HCEC 1CT (cell line): Measurements from ENCODE around the gene PDE7B.

Source experiments
- DNase-seq: peaks from one replicate; pipeline ENCODE4 v3.0.0-alpha.2; 2017

The PDE7B gene

DNA sequence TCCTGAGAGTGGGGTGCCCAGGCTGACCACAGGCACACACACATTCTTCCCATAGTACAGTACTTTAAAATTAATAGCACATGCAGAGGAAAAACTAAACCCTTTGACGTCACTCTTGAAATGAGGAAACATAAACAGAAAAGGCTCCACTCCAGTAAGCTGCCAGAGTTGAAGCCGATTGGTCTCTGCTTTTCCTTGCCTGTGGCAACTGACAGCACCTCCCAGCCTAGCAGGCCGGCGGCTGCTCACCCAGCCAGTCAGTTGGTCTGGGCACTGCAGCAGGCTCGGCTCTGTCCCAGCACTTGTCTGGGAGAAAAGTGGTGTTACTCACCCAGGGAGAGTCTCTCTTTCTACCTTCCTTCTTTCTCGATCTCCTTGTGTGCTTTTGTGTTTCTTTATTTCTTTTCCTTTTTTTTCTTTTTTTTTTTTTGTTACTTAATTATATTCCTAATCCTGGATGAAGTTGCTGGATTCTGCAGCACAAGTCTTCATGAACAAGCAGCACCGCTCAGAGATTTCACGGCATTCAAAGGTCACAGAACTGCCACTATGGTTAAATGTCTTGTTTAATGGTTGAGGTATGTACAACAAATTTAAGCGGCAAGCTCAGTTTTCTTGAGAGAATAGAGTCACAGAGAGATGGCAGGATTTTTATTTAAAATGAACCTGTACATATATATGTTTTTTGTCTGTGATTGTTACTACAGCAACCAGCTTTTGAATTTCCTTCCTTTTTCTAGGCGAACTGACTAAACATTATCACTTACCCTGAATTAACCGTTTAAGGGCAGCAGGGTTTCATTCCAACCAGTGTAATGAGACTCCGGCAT, at the start of gene PDE7B:
TSS of gene PDE7B (plus strand) at position 260 of the 830 bp plus-strand sequence.
- peak; percentile 97 for DNase-seq

DNA sequence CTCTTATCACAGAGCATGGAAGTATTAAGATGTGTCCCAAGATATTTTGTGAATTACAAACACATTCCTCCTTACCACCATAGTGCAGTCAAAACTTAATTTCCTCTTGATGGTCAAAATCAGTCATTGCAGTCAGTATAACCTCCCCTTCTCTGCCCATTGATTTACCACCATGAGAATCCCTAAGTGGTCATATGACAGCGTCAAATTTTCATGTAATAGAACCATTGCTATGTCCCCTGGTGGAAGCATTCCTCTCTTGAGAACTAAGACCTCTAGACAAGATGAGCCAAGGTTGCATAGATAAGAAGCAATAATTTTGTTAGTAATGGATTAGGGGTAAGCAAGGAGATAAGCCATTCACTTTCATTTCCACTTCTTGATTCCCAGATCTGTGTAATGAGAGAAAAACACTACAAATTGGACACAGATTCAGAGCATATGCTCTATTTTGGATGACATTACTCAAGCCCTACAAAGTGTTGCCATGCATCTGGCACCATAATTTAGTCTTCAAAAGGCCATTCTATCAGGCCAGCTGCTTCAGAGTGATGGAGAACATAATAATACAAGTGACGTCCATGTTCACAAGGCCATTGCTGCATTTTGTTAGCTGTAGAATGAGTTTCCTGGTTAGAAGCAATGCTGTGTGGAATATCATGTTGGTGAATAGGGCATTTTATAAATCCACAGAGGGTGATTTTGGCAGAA, 49.6 kb upstream of the PDE7B start:
- no peak for DNase-seq

DNA sequence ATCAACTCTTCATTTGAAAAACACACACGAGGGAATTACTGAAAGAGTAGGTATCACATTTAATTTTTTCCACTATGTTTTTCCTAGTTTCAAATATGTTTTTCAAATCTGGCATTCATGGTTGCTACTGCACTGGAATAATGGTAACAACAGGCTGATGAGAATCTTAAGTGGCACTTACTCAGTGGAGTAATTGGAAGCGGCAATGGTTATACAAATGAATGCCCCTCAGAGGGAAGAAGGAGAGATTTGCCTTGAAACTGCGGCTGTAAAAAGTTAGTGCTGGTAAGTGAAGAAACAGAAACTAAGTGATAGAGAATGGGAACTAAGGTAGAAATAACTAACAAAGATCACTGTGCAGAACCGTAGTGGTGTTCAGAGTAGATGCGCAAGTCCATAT, 41.0 kb upstream of the PDE7B start:
- DNase-seq = no peak

- DNase-seq = no peak
Observed at GRCh38 chr6:135811170-135811569, 40.3 kb upstream of the PDE7B start.

DNA sequence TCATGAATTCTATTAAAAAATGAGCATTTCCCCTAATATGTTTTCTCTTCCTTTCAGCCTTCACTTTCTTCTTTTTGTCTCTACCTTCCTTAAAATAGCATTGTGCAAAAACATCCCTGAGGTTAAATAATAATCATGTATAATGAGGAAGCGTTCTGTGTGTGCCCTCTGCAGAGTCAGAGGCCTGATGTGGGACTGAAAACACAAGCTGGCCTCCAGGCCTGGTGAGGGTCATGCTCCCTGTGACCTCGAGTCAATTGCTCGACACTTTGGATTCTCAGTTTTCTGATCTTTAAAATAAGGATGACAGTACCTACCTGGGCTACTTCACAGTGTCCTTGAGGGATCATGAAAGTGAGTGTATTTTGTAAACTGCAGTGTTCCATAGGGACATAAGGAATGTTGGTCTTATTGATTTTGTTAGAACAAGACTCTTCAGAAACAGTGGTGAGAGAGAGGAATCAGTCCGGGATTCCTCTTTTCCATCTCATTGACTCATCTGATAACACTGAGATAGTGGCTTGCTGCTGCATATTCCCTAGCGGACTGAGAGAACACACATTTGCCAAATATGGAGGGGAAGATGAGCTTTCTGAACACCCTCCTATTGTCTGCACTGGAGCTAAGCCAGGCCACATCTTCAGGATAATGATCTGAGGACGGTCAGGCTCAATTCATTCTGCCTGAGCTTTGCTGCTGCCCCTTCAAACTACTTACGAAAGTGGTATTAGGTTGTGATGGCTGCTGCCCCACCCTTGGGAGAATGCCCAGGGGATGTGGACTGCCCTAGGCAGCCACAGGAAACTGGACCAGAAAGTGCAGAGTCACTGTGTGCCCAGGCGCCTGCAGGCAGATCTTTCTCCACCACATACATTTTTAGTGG, 39.6 kb upstream of the PDE7B start:
- no peak for DNase-seq

DNA sequence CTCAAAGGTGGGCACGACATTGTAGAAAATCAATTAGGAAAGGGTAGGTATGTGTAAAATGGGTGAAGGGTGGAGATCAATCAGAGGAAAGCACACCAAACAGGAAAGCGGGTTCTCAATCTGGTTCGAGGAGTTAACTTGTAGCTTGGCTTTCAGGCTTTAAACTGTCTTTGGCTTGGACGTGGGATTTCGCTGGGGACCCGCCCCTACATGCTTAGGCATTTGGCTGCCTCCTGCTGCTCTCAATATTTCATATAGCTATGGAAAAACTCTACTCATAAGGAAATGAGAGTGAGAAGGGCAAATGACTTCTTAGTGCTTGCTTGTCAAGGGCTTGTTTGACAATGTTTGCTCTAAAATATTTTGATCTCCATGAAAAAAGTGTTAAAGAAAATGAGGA, 38.1 kb upstream of the PDE7B start:
- DNase-seq = no peak

DNA sequence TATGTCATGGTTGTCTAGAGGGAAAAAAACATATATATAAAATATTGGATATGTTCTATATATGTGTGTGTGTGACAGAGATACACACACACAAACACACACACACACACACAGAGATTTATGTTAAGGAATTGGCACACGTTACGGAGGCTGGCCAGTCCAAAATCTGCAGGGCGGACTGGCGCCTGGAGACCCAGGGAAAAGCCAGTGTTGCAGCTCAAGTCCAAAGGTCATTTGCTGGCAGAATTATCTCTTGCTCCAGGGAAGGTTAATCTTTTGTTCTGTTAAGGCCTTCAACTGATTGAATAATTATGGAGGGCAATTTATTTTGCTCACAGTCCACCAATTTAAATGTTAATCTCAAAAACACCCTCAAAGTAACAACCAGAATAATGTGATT, 37.5 kb upstream of the PDE7B start:
- no peak for DNase-seq

DNA sequence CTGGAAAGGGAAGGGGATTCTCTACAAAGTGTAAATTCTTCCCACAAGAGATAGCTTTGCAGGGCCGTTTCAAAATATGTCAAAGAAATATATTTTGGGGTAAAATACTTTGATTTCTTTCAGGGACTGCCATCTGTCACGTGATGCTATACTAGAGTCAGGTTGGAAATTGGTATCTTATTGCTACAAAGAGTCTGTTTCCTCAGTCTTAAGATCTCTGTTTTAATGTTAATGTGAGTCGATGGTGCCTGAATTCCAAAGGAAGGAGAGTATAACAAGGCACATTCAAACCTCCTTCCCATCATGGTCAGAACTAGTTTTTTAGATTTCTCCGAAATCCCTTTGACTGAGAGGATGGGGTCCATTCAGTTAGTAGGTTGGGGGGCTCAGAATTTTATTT, 36.3 kb upstream of the PDE7B start:
- no peak for DNase-seq

- no peak for DNase-seq
Observed at GRCh38 chr6:135817035-135817434, 34.5 kb upstream of the PDE7B start.

DNA sequence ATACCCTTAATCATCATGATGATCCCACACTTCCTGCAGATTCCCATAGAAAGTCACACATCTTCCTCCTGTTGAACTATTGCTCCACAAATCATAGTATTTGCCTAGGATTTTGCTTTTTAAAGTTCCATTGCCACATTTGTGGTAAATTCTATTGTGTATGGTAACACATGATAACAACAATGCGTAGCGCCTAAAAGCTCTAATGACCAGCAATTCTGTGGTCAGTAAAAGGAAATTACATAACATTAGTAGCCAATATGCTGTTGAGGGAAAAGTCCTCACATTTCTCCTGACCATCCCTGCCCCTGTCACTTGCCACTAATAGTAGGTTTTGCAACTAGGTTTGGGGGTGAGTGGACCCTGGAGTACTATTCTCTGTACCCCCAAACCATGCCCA, 31.8 kb upstream of the PDE7B start:
- no peak for DNase-seq

DNA sequence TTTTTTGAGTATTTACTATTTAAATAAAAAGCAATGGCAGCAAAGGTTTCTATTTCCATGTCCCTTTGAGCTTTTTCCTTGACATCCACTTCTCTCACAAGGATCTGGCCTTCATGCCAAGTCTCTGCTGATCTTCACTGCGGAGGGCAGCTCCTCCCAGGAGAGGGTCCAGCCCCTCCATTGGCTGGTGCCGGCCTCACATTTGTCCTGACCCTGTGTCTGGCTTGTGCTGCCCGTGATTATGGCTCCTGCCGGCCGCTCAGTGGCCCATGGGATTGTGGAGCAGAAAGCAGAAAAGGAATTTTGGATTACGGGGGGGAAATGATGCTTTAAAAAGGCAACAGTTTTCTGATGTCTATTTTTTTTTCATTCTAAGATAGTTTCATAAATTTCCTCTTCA, 31.2 kb upstream of the PDE7B start:
- DNase-seq = no peak

DNA sequence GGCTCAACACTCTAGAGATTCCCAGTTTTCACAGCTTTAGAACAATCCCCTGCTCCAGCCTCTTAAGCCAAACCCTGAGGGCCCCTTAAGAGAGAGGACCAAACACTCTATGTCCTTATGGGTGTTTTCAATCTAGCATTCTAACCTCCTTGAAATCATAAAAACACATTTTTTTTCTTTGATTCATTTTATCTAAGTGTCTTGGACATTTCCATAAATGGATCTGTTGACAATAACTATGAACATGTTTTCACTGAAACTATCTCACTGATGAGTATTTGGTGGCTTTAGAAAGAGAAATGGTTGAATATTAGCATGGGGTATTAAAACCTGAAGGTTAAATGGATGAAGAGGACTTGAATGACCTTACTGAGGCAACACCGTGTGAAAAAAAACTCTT, 27.6 kb upstream of the PDE7B start:
- no peak for DNase-seq

- DNase-seq = no peak
Observed at GRCh38 chr6:135826236-135826804, 25.2 kb upstream of the PDE7B start.

DNA sequence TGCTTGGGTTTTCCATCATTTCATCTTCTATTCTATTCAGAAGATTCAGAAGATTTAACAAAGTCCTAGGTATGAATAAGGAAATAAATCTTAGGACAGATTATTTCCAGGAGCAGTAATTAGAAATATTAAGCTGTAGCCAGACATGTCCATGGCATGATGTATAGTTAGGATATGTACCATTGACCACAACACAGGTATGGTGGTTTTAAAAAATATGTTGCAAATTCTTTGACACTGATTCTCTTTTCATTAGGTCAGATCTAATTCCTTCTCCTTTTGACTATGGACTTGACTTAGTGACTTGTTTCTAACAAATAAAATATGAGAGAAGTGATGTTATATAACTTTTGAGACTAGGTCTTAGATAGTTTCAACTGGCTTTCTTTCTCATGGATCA, 23.5 kb upstream of the PDE7B start:
- DNase-seq = no peak

GRCh38 chr6:135830452-135830881, 21.0 kb upstream of the PDE7B start:
- peak; percentile 63 for DNase-seq

- no peak for DNase-seq
Observed at GRCh38 chr6:135831016-135831415, 20.5 kb upstream of the PDE7B start.

- DNase-seq = no peak
Observed at GRCh38 chr6:135832166-135832565, 19.3 kb upstream of the PDE7B start.

DNA sequence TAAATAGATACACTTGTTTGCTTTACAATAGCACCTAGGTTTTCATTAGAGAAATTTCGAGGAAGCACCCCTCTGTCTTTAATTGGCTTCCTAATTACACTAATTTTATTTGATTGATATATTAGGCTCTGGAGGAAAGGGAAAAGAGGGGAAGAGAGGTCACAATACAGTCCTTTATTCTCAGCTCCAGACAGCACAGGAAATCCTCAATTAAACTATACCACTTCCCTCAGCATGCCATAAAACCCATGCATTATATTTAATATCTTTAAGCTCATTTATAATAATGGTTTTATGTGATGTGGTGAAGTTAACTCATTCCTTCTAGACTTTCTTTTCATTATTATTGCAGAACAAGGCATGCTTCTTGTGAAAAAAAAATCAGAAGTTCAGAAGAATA, 17.7 kb upstream of the PDE7B start:
- no peak for DNase-seq

DNA sequence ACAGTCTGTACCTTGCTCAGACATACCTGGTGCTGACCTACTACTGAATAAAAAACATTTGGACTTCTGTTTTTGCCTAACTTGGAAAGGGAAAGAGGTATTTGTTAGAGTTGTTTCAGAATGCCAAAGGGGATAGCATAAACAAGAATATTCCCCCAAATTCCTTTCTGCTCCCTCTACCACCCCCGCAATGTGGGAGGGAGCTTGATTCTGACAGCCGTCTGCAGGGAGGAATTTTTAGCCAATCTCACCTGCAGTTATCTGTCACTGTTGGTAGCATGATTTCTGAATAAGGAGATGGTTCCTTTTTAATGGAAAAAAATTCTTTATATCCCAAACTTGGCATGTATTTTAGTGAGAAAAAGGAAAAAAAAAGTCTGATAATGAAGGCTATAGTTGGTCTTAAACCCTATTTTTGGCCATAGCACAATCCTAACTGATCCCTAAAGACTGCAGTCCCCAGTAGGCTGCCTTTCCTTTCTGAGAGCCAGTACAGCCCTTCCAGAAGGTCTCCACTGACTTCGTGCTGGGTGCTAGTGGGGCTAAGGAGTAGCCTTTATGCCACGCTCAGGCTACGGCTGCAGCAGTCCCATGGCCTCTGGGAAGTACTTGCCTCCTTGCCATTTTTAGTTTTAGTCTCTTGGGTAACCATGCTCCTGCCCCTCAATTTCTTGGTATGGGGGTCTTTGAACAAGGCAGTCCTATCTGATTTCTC, 13.6 kb upstream of the PDE7B start:
- DNase-seq = no peak

DNA sequence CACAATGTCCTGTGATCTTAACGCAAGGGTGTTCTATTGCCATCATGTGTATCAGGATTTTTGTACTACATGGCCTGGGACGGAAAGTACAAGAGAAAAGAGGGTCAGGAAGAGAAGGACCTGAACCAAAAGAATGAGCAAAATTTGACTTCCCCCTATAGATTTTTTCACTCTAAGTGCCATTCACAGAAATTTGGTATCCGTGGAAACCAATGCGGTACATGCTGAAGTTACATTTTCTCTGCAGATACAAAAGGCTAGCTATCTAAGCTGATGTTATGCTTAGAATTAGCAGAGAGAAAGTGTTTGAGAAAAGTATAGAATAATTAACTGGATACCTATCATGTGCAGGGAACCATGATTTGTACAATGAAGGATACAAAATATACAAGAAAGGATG, 12.4 kb upstream of the PDE7B start:
- DNase-seq = no peak

DNA sequence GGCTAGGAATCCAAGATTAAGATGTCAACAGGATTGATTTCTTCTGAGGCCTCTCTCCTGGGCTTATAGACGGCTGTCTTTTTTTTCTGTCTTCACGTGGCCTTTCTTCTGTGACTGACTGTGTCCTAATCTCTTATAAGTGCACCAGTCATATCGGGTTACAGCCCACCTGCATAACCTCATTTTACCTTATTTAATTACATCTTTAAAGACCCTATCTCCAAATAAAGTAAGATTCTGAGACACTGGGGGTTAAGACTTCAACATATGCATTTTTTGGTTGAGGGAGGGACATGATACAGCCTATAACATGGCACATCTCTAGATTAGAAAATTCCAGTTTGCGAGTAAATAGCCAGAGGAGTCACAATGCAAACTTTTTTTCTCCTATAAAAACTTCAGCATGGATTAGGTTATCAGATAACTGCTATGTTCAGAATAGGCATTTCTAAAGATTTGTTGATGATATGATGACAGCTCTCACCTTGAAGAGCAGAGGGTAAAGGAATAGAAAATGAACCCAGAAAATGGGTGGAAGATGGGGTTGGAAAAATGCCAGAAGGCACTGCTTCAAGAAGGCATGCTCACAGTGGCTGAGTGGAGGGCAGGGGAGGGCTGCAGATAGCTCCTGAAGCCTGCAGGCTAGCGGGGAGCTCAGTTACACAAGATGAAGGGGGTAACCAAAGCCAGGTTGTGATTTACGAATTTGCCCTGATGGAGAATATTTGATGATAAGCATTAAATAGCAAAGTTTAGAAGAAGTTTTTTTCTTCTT, 8.7 kb upstream of the PDE7B start:
- no peak for DNase-seq

GRCh38 chr6:135850882-135851281, 619 bp upstream of the PDE7B start:
- no peak for DNase-seq
